HG03521 (cell line): ENCODE data around the gene ZNF469.
"Not testable (repeated sequence)": the region's sequence is repeated elsewhere in the genome, so short reads cannot be mapped to it uniquely, and the experiment has no call there.

ENCODE experiments used
- ATAC-seq: cut with Tn5 transposase; IDR thresholded peaks from one replicate; pipeline ENCODE4 v1.9.1; 2021; ENCODE audit warnings: mild to moderate bottlenecking, moderate library complexity; ENCODE audit not compliant: unreplicated experiment

Gene ZNF469

DNA sequence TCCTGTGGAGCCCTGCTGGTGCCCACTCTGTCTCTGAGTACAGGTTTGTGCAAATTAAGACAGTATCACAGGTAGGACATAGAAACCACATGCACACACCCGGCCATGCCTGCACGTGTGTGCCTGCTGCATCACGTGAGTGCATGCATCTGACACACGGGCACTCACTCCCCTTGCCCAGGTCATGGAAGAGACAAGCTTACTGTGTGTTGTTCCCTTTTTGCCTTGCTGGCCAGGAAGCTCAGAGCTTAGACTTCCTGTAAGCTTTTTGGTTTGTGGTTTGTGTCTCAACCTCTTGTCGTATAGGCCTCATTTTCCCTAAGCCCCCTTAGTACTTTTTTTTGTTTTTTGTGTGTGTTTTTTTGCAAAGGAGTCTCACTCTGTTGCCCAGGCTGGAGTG, 25.0 kb downstream of the ZNF469 start:
- no peak for ATAC-seq

DNA sequence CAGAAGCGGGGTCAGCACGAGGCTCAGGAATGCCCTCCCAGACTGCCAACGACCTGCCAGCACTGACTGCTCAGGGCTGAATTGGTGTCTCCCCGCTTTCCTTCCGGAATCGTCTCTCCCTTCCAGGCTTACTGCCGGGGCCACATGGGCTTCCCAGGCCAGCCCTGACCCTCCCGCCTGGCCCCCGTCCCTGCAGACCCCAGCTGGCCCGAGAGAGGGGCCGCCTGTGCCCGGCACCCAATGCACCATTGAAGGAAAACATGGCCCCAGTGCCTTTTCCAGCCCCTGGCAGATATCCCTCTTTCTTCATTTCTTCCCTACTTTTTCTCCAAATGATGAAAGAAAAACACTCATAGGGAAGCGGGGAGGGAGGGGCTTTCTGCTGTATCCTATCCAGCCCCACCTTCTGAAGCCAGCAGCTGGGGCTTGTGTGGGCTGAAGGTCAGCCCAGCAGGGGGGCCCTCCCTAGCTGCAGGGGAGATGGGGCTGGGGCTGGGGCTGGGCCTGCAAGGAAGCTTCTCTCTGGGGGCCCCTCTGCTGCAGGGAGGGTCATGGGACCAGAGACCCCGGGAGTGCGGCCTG, 25.9 kb downstream of the ZNF469 start:
- ATAC-seq: no peak

GRCh38 chr16:88409296-88410065, 26.7 kb downstream of the ZNF469 start:
- ATAC-seq: no peak

DNA sequence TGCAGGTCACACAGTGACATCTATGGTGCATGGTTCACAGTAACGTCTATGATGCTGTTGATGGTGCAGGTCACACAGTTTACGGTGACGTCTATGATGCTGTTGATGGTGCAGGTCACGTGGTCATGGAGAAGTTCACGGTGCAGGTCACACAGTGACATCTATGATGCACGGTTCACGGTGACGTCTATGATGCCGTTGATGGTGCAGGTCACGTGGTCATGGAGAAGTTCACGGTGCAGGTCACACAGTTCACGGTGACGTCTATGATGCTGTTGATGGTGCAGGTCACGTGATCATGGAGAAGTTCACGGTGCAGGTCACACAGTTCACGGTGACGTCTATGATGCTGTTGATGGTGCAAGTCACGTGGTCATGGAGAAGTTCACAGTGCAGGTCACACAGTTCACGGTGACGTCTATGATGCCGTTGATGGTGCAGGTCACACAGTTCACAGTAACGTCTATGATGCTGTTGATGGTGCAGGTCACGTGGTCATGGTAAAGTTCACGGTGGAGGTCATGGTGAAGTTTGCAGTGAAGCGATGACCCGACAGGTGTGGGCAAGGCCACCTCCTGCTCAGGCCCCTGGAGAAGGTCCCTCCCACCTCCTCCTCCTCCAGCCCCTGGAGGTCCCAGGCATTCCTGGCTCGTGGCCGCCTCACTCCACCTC, 27.7 kb downstream of the ZNF469 start:
- not testable (repeated sequence) for ATAC-seq

DNA sequence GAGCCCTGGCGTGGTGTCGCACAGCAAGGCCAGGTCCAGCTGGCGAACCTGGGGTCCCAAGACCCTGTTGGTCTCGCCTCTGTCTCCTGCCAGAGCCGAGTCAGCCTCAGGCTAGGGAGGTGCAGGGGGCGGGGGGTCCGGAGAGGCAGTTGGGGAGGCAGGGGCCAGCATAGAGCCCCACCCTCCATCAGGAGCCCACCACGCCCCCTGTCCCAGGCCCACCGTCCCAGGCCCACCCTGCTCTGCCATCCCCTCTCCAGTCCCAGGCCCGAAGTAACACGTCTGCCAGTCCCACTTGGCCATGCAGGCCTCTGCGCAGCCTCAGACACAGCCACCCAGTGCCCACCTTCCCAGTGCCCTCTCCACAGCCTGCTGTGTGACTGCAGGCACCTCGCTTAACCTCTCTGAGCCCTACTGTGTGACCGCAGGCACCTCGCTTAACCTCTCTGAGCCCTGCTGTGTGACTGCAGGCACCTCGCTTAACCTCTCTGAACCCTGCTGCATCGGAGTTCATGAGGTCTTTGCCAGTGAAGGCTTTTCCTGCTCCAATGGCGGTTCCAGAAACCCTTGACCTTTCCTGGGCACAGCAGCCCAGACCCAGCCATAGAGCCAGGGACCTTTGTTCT, 29.3 kb downstream of the ZNF469 start:
- no peak for ATAC-seq

- ATAC-seq: no peak
Observed at GRCh38 chr16:88412766-88413165, 30.0 kb downstream of the ZNF469 start.

- ATAC-seq: no peak
Observed at GRCh38 chr16:88413231-88413630, 30.5 kb downstream of the ZNF469 start.

GRCh38 chr16:88413631-88414030, 30.9 kb downstream of the ZNF469 start:
- ATAC-seq: no peak

DNA sequence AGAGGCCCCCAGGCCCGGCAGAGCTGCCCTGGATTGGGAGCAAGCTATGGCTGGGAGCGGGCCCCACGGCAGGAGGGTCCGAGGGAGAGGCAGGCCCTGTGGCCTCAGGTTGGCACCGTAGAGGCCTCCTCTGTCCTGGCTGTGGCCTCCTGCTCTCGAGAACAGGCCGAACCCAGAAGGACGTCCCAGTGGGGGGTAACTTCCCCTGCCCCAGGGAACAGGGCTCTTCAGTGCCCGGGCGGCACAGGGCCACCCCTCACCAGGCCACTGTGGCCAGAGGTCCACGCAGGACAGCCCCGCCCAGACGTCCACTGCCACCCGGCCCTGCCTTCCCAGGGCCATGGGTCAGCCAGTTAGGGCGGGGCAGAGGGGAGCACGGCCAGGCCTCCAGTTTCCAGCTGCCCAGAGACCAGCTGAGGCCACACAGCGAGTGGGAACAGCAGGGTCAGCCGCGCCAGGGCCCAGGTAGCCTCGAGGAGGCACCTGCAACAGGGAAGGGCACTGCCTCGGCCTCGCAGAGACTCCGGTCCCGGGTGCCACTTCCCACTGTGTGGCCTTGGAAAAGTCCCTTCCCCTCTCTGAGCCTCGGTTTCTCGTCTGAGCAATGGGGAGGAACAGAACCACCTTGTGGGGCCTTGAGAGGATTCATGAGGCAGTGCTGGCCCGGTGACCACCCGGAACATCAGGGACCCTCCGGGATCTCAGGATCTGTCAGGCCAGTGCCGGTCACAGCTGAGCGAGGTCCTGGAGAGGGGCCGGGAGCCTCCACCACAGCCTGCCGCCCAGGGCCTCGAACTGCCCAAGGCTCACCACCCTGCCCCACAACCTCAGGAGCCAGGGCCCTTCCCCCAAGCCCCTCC, 32.0 kb downstream of the ZNF469 start:
- no peak for ATAC-seq

DNA sequence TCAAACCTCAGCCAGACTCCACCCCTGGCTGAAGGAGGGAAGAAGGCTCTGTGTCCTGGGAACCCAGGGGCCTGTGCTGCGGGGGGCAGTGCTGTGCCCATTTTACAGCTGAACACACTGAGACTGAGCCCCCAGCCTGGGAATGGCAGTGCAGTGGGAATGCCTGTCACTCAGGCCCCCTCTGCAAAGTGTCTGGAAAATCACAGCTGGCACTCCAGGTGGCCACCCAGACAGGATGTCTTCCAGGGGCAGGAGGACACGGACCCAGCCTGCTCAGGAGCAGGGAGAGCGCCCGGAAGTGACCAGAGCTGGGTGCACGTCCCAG, 32.6 kb downstream of the ZNF469 start:
- ATAC-seq: no peak

GRCh38 chr16:88415713-88416323, 33.1 kb downstream of the ZNF469 start:
- ATAC-seq: no peak

DNA sequence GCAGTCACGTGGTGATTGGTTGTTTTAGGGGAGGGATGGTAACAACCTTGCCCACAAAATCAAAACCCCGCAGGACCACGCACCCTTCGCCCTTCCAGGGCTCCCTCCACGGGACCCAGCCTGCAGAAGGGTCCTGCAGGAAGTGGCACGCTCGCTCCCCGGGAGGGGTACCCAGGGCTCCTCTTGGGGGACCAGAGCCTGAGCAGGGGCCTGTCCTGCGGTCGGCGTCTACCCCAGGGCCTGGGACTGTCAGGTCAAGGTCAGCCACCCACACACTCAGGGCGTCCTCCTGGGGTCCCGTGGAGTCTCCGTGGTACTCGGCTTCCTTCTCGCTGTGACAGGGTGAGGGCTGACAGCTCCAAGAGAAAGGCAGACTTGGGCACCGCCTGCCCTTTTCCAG, 33.9 kb downstream of the ZNF469 start:
- no peak for ATAC-seq

- ATAC-seq: no peak
Observed at GRCh38 chr16:88417684-88418476, 35.1 kb downstream of the ZNF469 start.

GRCh38 chr16:88418869-88419268, 36.1 kb downstream of the ZNF469 start:
- ATAC-seq: no peak

- no peak for ATAC-seq
Observed at GRCh38 chr16:88419790-88420189, 37.0 kb downstream of the ZNF469 start.

DNA sequence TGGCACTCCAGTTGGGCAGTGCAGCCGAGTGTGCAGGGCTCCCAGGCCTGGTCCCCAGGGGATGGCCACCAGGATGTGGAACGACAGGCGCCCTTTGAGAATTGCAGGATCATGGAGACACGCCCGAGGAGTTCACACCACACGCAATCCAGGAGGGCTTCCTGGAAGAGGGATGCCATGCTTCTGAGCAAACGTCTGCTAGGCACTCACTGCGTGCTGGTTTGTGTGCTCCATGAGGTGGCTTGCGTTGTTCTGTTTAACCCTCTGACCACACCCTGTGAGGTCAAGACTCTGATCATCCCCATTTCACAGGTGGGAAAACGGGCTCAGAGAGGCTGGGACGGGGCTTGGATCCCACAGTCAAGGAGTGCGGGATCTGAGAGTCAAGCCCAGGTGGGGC, 37.7 kb downstream of the ZNF469 start:
- no peak for ATAC-seq

GRCh38 chr16:88421301-88421700, 38.5 kb downstream of the ZNF469 start:
- no peak for ATAC-seq

DNA sequence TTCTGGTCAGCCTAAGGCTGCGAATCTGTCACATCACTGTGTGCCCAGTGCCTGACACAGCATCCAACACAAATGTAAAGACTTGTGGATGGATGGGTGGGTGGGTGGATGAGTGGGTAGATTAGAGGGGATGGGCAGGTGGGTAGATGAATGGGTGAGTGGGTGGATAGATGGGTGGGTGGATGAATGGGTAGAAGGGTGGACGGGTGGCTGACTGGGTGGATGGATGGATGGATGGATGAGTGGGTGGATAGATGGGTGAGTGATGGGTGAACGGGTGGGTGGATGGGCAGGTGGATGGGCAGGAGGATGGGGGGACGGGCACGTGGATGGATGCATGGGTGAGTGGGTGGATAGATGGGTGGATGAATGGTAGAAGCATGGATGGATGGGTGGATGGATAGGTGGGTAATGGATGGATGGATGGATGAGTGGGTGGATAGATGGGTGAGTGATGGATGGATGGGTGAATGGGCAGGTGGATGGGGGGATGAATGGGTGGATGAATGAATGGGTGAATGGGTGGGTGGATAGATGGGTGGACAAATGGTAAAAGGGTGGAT, 39.2 kb downstream of the ZNF469 start:
- no peak for ATAC-seq

DNA sequence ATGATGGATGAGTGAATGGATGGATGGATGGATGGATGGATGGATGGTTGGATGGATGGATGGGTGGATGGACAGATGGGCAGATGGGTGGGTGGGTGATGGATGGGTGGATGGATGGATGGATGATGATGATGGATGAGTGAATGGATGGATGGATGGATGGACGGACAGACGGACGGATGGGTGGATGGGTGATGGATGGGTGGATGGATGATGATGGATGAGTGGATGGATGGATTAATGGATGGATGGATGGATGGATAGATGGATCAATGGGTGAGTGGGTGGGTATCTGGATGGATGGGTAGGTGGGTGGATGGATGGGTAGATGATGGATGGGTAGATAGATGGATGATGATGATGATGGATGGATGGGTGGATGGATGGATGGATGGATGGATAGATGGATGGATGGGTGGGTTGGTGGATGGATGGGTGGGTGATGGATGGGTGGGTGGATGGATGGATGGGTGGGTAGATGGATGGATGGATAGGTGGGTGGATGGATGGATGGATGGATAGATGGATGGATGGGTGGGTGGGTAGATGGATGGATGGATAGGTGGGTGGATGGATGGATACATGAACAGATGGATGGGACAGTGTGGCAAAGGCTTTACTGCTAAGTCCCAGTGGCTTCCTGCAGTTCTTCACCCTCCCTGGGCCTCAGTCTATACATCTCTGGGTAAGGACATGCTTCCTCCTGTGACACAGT, 40.1 kb downstream of the ZNF469 start:
- no peak for ATAC-seq
